Right lobe of liver (tissue), 6 donors: ENCODE data around the gene FKBP1A. TPM values are rescaled to one million over a fixed set of nuclear protein-coding genes. Genes with fewer than 3 reads are reported as not detected.
A peak's percentile ranks its signal among the peaks of the same experiment; 100 is the strongest.

ENCODE experiments used
- ATAC-seq, 4 donors: fragments of 200-7000 bp; cut with Tn5 transposase; one replicate each; pipeline ENCODE4 v1.9.1; 2020; ENCODE audit warnings: mild to moderate bottlenecking in 4 of 4, moderate library complexity in 4 of 4
- DNase-seq, 3 donors: peaks; one replicate each; pipeline ENCODE4 v3.0.0-alpha.2; 2020
- H3K27ac ChIP-seq, 3 donors: fragments of 200-600 bp; one replicate each; pipeline ENCODE4 v1.8.0; 2022
- H3K27me3 ChIP-seq, 2 donors: fragments of 200-600 bp; one replicate each; pipeline ENCODE4 v1.8.0; 2022
- H3K36me3 ChIP-seq, 4 donors: fragments of 200-600 bp; sonication (generic) in 1 of 4; one replicate each; pipeline versions ENCODE4 v1.5.1 to v1.8.0; 2017 to 2022; ENCODE audit warnings: control low read depth in 1 of 4
- H3K4me1 ChIP-seq, 4 donors: fragments of 200-600 bp; sonication (generic) in 1 of 4; one replicate each; pipeline versions ENCODE4 v1.5.1 to v1.8.0; 2017 to 2022; ENCODE audit warnings: control low read depth in 1 of 4
- H3K4me3 ChIP-seq, 3 donors: fragments of 200-600 bp; one replicate each; pipeline ENCODE4 v1.8.0; 2022
- H3K9me3 ChIP-seq, 4 donors: fragments of 200-600 bp; sonication (generic) in 1 of 4; one replicate each; pipeline versions ENCODE4 v1.5.1 to v1.8.0; 2017 to 2022; ENCODE audit warnings: control low read depth in 1 of 4
- CTCF ChIP-seq, 4 donors: fragments of 200-600 bp in 3 of 4; fragments of 450-650 bp in 1 of 4; IDR thresholded peaks; one replicate each; pipeline versions ENCODE4 v1.5.1 to v1.8.0; 2016 to 2022; ENCODE audit warnings: antibody characterized with exemption in 4 of 4, mild to moderate bottlenecking in 2 of 4
- POLR2A ChIP-seq: fragments of 450-650 bp; IDR thresholded peaks from one replicate; pipeline ENCODE4 v1.6.1; 2017; ENCODE audit warnings: antibody characterized with exemption, mild to moderate bottlenecking
- WGBS: methylation state at CpG from one replicate; pipeline ENCODE4 v1.1.6; 2018; ENCODE audit warnings: low coverage, low lambda C conversion rate; ENCODE audit not compliant: insufficient coverage; ENCODE audit errors: missing lambda C conversion rate; 5-methylcytosine and 5-hydroxymethylcytosine counted together
- intact Hi-C, 2 donors: fragments of 100-400 bp; cut with DNase I; formaldehyde crosslinking; loops; one replicate each; pipeline versions ENCODE4 v1.11.2 to v1.14.1; 2022
- total RNA-seq, 6 experiments: library from RNA; depleted of rRNA in 2 of 6; stranded (reverse); fragments of >200 nt in 2 of 6; fragmentation: NEBNext Ultra II Directional in 3 of 6; extraction: Animal tissue kit (Norgen Biotek cat#: 25700) in 3 of 6; gene quantifications; one replicate each; pipeline versions ENCODE4 v1.1.0 to v1.2.4, GENCODE V29; 2016 to 2023
- donor health status: DM: no; HTN: yes; CAD: no.
- donor health status: DM: no; HTN: no; CAD: no.
- donor health status: DM: no; HTN: no; CAD: no.
- donor health status: DM: no; HTN: yes; CAD: no.
- donor health status: DM: no; HTN: yes; CAD: no.

Gene FKBP1A
- total RNA-seq, 6 experiments from 2014 or later, result 56.9 to 86.9 (median 63.4) TPM

GRCh38 chr20:1377984-1378734 is 14.7 kb downstream of the FKBP1A start:
- intact Hi-C loops, result no loop called here
- Histone ChIP-seq H3K27me3 (no peaks in the 10 kb centered on the region), H3K27ac (peak overlapping the region in 1 of 3 donors; percentile 37), H3K9me3 (no peaks in the 10 kb centered on the region), H3K4me3 (no peak overlapping the region), H3K4me1 (peaks cover 0 to 33% (median 12%) of the 10 kb centered on the region in 4 donors), H3K36me3 (no peaks in the 10 kb centered on the region)
- DNase-seq (peak in 1 of 3 donors; percentile 41), ATAC-seq (peak; percentile 29 to 58 (median 46))
- WGBS, result 53% methylated on average over 6 of the region's 6 CpGs
- TF ChIP-seq POLR2A, result no peak
- no peak for TF ChIP-seq CTCF (IDR thresholded peaks at IDR 0.05)

GRCh38 chr20:1377341-1377871 is 15.4 kb downstream of the FKBP1A start:
- WGBS, result 90% methylated on average over 2 of the region's 5 CpGs
- Histone ChIP-seq H3K27ac (peak overlapping the region in 1 of 3 donors; percentile 37), H3K4me1 (peaks cover 0 to 33% (median 10%) of the 10 kb centered on the region in 4 donors), H3K9me3 (no peaks in the 10 kb centered on the region), H3K27me3 (no peaks in the 10 kb centered on the region), H3K4me3 (no peak overlapping the region), H3K36me3 (no peaks in the 10 kb centered on the region)
- DNase-seq (no peak), ATAC-seq (peak in 1 of 4 donors; percentile 34)
- intact Hi-C loops, result no loop called here
- no peak for TF ChIP-seq POLR2A
- no peak for TF ChIP-seq CTCF (IDR thresholded peaks at IDR 0.05)

GRCh38 chr20:1376408-1377270 is 16.2 kb downstream of the FKBP1A start:
- WGBS, result 46% methylated on average over 7 of the region's 7 CpGs
- Histone ChIP-seq H3K36me3 (peaks cover 0 to 3% (median 0%) of the 10 kb centered on the region in 4 donors), H3K27ac (no peak overlapping the region), H3K4me3 (no peak overlapping the region), H3K4me1 (peaks cover 0 to 27% (median 6%) of the 10 kb centered on the region in 4 donors), H3K27me3 (no peaks in the 10 kb centered on the region), H3K9me3 (no peaks in the 10 kb centered on the region)
- intact Hi-C loops, result no loop called here
- DNase-seq (no peak), ATAC-seq (peak in 3 of 4 donors; percentile 20 to 50 (median 41))
- TF ChIP-seq POLR2A (no peak), CTCF (IDR thresholded peaks at IDR 0.05) (no peak)

GRCh38 chr20:1376007-1376406 is 16.8 kb downstream of the FKBP1A start:
- TF ChIP-seq CTCF (IDR thresholded peaks at IDR 0.05) (no peak), POLR2A (no peak)
- H3K9me3 ChIP-seq, result no peaks in the 10 kb centered on the region
- ATAC-seq, result peak; percentile 10 to 38 (median 34)
- no peak for DNase-seq
- no peak overlapping the region for H3K4me3 ChIP-seq
- WGBS, result 73% methylated on average over 1 of the region's 1 CpG
- H3K27me3 ChIP-seq, result no peaks in the 10 kb centered on the region
- H3K36me3 ChIP-seq, result peaks cover 0 to 7% (median 0%) of the 10 kb centered on the region in 4 donors
- peaks cover 0 to 31% (median 6%) of the 10 kb centered on the region in 4 donors for H3K4me1 ChIP-seq
- intact Hi-C loops, result no loop called here
- no peak overlapping the region for H3K27ac ChIP-seq
